Measurements from ENCODE around the gene ATG7.

Gene ATG7

GRCh38 chr3:11452312-11452711 lies 180.1 kb downstream of the ATG7 start:
- H3K9me3 ChIP-seq (ENCODE audit: insufficient read depth, low read length) = no peaks in the 10 kb centered on the region
- TF ChIP-seq EZH2phosphoT487 (conservative IDR thresholded peaks at IDR 0.05; ENCODE audit: low read length) (no peak), CTCF (IDR thresholded peaks at IDR 0.05; ENCODE audit: insufficient read depth, low read length, poor library complexity, severe bottlenecking) (no peak)
- no peaks in the 10 kb centered on the region for H3K27me3 ChIP-seq (ENCODE audit: low read length)
- no peaks in the 10 kb centered on the region for H4K20me1 ChIP-seq (ENCODE audit: low read depth, low read length)
- no peaks in the 10 kb centered on the region for H3K9me2 ChIP-seq (replicated peaks; ENCODE audit: insufficient read depth, low read length)
- no peaks in the 10 kb centered on the region for H3F3A ChIP-seq (ENCODE audit: insufficient read depth)
- no peak overlapping the region for H3K4me2 ChIP-seq (ENCODE audit: low read depth, low read length, poor library complexity, severe bottlenecking)
- no peak overlapping the region for H3K27ac ChIP-seq (ENCODE audit: low read depth, low read length)
- H3K79me2 ChIP-seq (ENCODE audit: insufficient read depth, low read length) = no peaks in the 10 kb centered on the region
- no peak overlapping the region for H3K4me3 ChIP-seq (ENCODE audit: insufficient read depth, low read length, poor library complexity, severe bottlenecking)
- H3K36me3 ChIP-seq (ENCODE audit: low read length) = no peaks in the 10 kb centered on the region
- H3K9ac ChIP-seq (ENCODE audit: low read length) = no peak overlapping the region
- no peak overlapping the region for H2AFZ ChIP-seq (ENCODE audit: low read depth, low read length, severe bottlenecking)

DNA sequence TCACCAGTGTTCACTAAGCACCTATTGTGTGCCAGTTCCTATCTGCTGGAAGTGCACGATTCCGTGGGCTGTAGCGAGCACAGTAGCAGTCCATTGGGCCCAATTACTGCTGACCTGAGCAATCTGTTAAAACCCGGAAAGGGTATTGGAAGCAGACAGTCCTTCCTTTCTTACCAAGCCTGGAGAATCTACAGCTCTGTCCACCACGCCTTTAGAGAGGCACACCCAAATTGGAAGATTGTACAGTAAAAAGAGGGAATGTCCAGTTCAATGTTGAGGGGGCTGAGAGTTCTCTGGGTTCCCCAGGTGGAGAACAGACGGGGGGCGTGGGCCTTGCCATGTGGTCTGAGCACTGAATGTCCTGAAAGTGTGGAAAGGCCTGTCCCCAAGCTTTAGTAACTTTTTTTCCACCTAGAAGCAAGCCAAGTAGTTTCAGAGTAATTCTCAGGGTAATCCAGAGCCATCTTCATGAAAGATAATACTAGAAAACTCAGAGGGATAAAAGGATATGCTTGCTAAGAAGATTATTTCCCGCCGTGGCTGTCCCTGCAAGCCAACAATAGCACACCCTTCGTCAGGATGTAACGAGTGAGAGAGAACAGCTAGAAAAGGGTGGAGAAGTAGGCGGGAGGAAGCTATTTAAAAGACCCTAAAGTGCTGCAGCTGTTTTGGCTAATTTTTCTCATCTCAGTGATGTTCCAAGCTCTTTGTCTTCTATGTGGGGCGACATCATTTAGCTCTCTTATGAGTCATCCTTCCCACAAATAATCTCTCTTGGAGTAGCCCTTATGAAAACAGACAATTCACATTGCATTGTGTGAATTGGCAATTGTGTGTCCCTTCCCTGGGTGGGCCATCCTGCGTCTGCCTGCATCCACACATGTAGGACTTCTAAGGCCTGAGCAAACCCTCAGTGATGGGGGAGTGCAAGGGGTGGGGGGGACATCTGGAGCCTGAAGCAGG lies 181.0 kb downstream of the ATG7 start:
- Histone ChIP-seq H3K27me3 (ENCODE audit: low read length) (no peaks in the 10 kb centered on the region), H3K36me3 (ENCODE audit: low read length) (no peaks in the 10 kb centered on the region), H3K9me3 (ENCODE audit: insufficient read depth, low read length) (no peaks in the 10 kb centered on the region), H3K9me2 (replicated peaks; ENCODE audit: insufficient read depth, low read length) (no peaks in the 10 kb centered on the region), H3K4me2 (ENCODE audit: low read depth, low read length, poor library complexity, severe bottlenecking) (no peak overlapping the region), H3F3A (ENCODE audit: insufficient read depth) (no peaks in the 10 kb centered on the region), H3K9ac (ENCODE audit: low read length) (no peak overlapping the region), H3K79me2 (ENCODE audit: insufficient read depth, low read length) (no peaks in the 10 kb centered on the region), H2AFZ (ENCODE audit: low read depth, low read length, severe bottlenecking) (no peak overlapping the region), H3K27ac (ENCODE audit: low read depth, low read length) (no peak overlapping the region), H3K4me3 (ENCODE audit: insufficient read depth, low read length, poor library complexity, severe bottlenecking) (no peak overlapping the region), H4K20me1 (ENCODE audit: low read depth, low read length) (no peaks in the 10 kb centered on the region)
- no peak for TF ChIP-seq CTCF (IDR thresholded peaks at IDR 0.05; ENCODE audit: insufficient read depth, low read length, poor library complexity, severe bottlenecking)
- TF ChIP-seq EZH2phosphoT487 (conservative IDR thresholded peaks at IDR 0.05; ENCODE audit: low read length) = no peak

DNA sequence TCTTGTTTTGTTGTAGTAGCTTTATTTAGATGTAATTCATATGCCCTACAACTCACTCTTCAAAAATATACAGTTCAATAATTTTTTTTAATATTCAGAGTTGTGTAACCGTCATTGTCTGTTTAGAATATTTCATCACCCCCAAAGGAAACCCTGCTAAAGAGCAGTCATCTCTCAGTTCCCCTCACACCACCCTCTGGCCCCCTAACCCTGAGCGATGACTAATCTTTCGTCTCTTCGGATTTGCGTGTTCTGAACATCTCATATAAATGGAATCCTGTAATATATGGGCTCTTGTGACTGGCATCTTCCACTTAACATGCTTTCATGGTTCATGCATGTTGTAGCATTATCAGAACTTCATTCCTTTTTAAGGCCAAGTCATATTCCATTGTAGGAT lies 183.8 kb downstream of the ATG7 start:
- no peaks in the 10 kb centered on the region for H4K20me1 ChIP-seq (ENCODE audit: low read depth, low read length)
- H3K36me3 ChIP-seq (ENCODE audit: low read length) = no peaks in the 10 kb centered on the region
- H3K9me2 ChIP-seq (replicated peaks; ENCODE audit: insufficient read depth, low read length) = no peaks in the 10 kb centered on the region
- TF ChIP-seq CTCF (IDR thresholded peaks at IDR 0.05; ENCODE audit: insufficient read depth, low read length, poor library complexity, severe bottlenecking) (no peak), EZH2phosphoT487 (conservative IDR thresholded peaks at IDR 0.05; ENCODE audit: low read length) (no peak)
- no peak overlapping the region for H3K9ac ChIP-seq (ENCODE audit: low read length)
- no peaks in the 10 kb centered on the region for H3F3A ChIP-seq (ENCODE audit: insufficient read depth)
- H3K4me3 ChIP-seq (ENCODE audit: insufficient read depth, low read length, poor library complexity, severe bottlenecking) = no peak overlapping the region
- no peaks in the 10 kb centered on the region for H3K27me3 ChIP-seq (ENCODE audit: low read length)
- H2AFZ ChIP-seq (ENCODE audit: low read depth, low read length, severe bottlenecking) = no peak overlapping the region
- no peaks in the 10 kb centered on the region for H3K79me2 ChIP-seq (ENCODE audit: insufficient read depth, low read length)
- H3K9me3 ChIP-seq (ENCODE audit: insufficient read depth, low read length) = no peaks in the 10 kb centered on the region
- H3K4me2 ChIP-seq (ENCODE audit: low read depth, low read length, poor library complexity, severe bottlenecking) = no peak overlapping the region
- no peak overlapping the region for H3K27ac ChIP-seq (ENCODE audit: low read depth, low read length)

Measured in SU-DHL-6 (cell line).